Measurements from ENCODE around the gene CNBP. TPM values are rescaled to one million over a fixed set of nuclear protein-coding genes. Genes with fewer than 3 reads are reported as not detected.

The CNBP gene
- total and polyA plus RNA-seq, 9 of the 15 experiments (the other 6 are each of a cell fraction or from before 2014, with no cell fraction given): 284 to 717 (median 412) TPM

- TF ChIP-seq, protein P1, sequence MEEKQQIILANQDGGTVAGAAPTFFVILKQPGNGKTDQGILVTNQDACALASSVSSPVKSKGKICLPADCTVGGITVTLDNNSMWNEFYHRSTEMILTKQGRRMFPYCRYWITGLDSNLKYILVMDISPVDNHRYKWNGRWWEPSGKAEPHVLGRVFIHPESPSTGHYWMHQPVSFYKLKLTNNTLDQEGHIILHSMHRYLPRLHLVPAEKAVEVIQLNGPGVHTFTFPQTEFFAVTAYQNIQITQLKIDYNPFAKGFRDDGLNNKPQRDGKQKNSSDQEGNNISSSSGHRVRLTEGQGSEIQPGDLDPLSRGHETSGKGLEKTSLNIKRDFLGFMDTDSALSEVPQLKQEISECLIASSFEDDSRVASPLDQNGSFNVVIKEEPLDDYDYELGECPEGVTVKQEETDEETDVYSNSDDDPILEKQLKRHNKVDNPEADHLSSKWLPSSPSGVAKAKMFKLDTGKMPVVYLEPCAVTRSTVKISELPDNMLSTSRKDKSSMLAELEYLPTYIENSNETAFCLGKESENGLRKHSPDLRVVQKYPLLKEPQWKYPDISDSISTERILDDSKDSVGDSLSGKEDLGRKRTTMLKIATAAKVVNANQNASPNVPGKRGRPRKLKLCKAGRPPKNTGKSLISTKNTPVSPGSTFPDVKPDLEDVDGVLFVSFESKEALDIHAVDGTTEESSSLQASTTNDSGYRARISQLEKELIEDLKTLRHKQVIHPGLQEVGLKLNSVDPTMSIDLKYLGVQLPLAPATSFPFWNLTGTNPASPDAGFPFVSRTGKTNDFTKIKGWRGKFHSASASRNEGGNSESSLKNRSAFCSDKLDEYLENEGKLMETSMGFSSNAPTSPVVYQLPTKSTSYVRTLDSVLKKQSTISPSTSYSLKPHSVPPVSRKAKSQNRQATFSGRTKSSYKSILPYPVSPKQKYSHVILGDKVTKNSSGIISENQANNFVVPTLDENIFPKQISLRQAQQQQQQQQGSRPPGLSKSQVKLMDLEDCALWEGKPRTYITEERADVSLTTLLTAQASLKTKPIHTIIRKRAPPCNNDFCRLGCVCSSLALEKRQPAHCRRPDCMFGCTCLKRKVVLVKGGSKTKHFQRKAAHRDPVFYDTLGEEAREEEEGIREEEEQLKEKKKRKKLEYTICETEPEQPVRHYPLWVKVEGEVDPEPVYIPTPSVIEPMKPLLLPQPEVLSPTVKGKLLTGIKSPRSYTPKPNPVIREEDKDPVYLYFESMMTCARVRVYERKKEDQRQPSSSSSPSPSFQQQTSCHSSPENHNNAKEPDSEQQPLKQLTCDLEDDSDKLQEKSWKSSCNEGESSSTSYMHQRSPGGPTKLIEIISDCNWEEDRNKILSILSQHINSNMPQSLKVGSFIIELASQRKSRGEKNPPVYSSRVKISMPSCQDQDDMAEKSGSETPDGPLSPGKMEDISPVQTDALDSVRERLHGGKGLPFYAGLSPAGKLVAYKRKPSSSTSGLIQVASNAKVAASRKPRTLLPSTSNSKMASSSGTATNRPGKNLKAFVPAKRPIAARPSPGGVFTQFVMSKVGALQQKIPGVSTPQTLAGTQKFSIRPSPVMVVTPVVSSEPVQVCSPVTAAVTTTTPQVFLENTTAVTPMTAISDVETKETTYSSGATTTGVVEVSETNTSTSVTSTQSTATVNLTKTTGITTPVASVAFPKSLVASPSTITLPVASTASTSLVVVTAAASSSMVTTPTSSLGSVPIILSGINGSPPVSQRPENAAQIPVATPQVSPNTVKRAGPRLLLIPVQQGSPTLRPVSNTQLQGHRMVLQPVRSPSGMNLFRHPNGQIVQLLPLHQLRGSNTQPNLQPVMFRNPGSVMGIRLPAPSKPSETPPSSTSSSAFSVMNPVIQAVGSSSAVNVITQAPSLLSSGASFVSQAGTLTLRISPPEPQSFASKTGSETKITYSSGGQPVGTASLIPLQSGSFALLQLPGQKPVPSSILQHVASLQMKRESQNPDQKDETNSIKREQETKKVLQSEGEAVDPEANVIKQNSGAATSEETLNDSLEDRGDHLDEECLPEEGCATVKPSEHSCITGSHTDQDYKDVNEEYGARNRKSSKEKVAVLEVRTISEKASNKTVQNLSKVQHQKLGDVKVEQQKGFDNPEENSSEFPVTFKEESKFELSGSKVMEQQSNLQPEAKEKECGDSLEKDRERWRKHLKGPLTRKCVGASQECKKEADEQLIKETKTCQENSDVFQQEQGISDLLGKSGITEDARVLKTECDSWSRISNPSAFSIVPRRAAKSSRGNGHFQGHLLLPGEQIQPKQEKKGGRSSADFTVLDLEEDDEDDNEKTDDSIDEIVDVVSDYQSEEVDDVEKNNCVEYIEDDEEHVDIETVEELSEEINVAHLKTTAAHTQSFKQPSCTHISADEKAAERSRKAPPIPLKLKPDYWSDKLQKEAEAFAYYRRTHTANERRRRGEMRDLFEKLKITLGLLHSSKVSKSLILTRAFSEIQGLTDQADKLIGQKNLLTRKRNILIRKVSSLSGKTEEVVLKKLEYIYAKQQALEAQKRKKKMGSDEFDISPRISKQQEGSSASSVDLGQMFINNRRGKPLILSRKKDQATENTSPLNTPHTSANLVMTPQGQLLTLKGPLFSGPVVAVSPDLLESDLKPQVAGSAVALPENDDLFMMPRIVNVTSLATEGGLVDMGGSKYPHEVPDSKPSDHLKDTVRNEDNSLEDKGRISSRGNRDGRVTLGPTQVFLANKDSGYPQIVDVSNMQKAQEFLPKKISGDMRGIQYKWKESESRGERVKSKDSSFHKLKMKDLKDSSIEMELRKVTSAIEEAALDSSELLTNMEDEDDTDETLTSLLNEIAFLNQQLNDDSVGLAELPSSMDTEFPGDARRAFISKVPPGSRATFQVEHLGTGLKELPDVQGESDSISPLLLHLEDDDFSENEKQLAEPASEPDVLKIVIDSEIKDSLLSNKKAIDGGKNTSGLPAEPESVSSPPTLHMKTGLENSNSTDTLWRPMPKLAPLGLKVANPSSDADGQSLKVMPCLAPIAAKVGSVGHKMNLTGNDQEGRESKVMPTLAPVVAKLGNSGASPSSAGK (IDR thresholded peaks at IDR 0.05): peak; percentile 50
- TF ChIP-seq PML (IDR thresholded peaks at IDR 0.05; ENCODE audit: low read length): no peak
- peak; percentile 47 for TF ChIP-seq GABPA (tag; conservative IDR thresholded peaks at IDR 0.05; ENCODE audit: low read depth)
- TF ChIP-seq ZNF175 (CRISPR knock-in tag; IDR thresholded peaks at IDR 0.05; ENCODE audit: low read depth): peak; percentile 72; the same call in 1 of the 2 replicates
- no peak for TF ChIP-seq SNRNP70 (optimal IDR thresholded peaks at IDR 0.05; ENCODE audit: low read depth, low read length)
Observed at GRCh38 chr3:129228891-129229585, 45.3 kb upstream of the CNBP start (continued).

All from K562 (cell line).